Mesendoderm (in vitro differentiated cells): ENCODE measurements around the gene LONP1.

Experiments used
- DNase-seq: peaks from one replicate; pipeline ENCODE4 v3.0.0; 2013
- H2AK5ac ChIP-seq: 2 replicates; pipeline ENCODE4 v1.6.1; 2013; ENCODE audit warnings: low read length, inconsistent platforms
- H2BK120ac ChIP-seq: 2 replicates; pipeline ENCODE4 v1.6.1; 2013; ENCODE audit warnings: low read depth, mild to moderate bottlenecking, low read length, moderate library complexity, mixed read lengths
- H2BK15ac ChIP-seq: replicated peaks from 2 replicates; pipeline ENCODE4 v1.6.1; 2013; ENCODE audit warnings: low read depth, mild to moderate bottlenecking, moderate library complexity
- H2BK5ac ChIP-seq: 2 replicates; pipeline ENCODE4 v1.6.1; 2013; ENCODE audit warnings: low read length, inconsistent platforms
- H3K18ac ChIP-seq: 2 replicates; pipeline ENCODE4 v1.6.1; 2013; ENCODE audit warnings: mild to moderate bottlenecking, low read length, mixed read lengths
- H3K23ac ChIP-seq: one replicate; pipeline ENCODE4 v1.6.1; 2013; ENCODE audit warnings: low read length
- H3K27ac ChIP-seq: 2 replicates; pipeline ENCODE4 v1.5.1; 2013; ENCODE audit warnings: low read depth, mild to moderate bottlenecking, inconsistent platforms, low read length, moderate library complexity
- H3K27me3 ChIP-seq: 2 replicates; pipeline ENCODE4 v1.6.1; 2013; ENCODE audit warnings: low read length, control low read depth, mild to moderate bottlenecking, inconsistent platforms; ENCODE audit not compliant: insufficient read depth, poor library complexity
- H3K36me3 ChIP-seq: 2 replicates; pipeline ENCODE4 v1.6.1; 2013; ENCODE audit warnings: low read length, inconsistent platforms; ENCODE audit not compliant: control insufficient read depth, insufficient read depth
- H3K4ac ChIP-seq: one replicate; pipeline ENCODE4 v1.6.1; 2013; ENCODE audit warnings: low read depth, mild to moderate bottlenecking, low read length, moderate library complexity
- H3K4me1 ChIP-seq: 2 replicates; pipeline ENCODE4 v1.6.1; 2013; ENCODE audit warnings: low read depth, low read length, inconsistent platforms; ENCODE audit not compliant: control insufficient read depth
- H3K4me2 ChIP-seq: 2 replicates; pipeline ENCODE4 v1.6.1; 2013; ENCODE audit warnings: low read length
- H3K4me3 ChIP-seq: 2 replicates; pipeline ENCODE4 v1.5.1; 2013; ENCODE audit warnings: mild to moderate bottlenecking, low read length
- H3K56ac ChIP-seq: one replicate; pipeline ENCODE4 v1.6.1; 2013; ENCODE audit warnings: low read length
- H3K79me1 ChIP-seq: 2 replicates; pipeline ENCODE4 v1.6.1; 2013; ENCODE audit warnings: low read length, inconsistent platforms
- H3K79me2 ChIP-seq: 2 replicates; pipeline ENCODE4 v1.6.1; 2013; ENCODE audit warnings: mild to moderate bottlenecking, low read length; ENCODE audit not compliant: control insufficient read depth, insufficient read depth
- H3K9ac ChIP-seq: 2 replicates; pipeline ENCODE4 v1.6.1; 2013; ENCODE audit warnings: low read length, inconsistent platforms
- H4K5ac ChIP-seq: one replicate; pipeline ENCODE4 v1.6.1; 2013; ENCODE audit warnings: low read length
- H4K8ac ChIP-seq: one replicate; pipeline ENCODE4 v1.6.1; 2013; ENCODE audit warnings: low read depth, mild to moderate bottlenecking, control low read depth, low read length, moderate library complexity
- WGBS: extraction: QIAGEN DNeasy Blood & Tissue Kit; methylation state at CpG from one replicate; pipeline ENCODE4 v1.1.7; 2013; ENCODE audit warnings: low lambda C conversion rate, missing lambda C conversion rate; ENCODE audit not compliant: insufficient coverage; ENCODE audit errors: extremely low coverage; 5-methylcytosine and 5-hydroxymethylcytosine counted together

LONP1 gene

GRCh38 chr19:5673752-5674151, 46.2 kb downstream of the LONP1 start:
- H2AK5ac ChIP-seq, result no peak overlapping the region
- no peaks in the 10 kb centered on the region for H3K27me3 ChIP-seq
- no peak overlapping the region for H2BK5ac ChIP-seq
- H3K56ac ChIP-seq, result no peak overlapping the region
- no peak for DNase-seq
- no peak overlapping the region for H3K4me2 ChIP-seq
- peaks cover 5% of the 10 kb centered on the region for H3K36me3 ChIP-seq
- no peak overlapping the region for H3K18ac ChIP-seq
- no peak overlapping the region for H3K23ac ChIP-seq
- 100% methylated on average over 1 of the region's 1 CpG for WGBS
- H2BK120ac ChIP-seq, result no peak overlapping the region
- no peak overlapping the region for H3K9ac ChIP-seq
- H3K4ac ChIP-seq, result no peak overlapping the region
- no peak overlapping the region for H4K5ac ChIP-seq
- no peak overlapping the region for H4K8ac ChIP-seq
- H3K4me1 ChIP-seq, result no peaks in the 10 kb centered on the region
- H3K27ac ChIP-seq, result no peak overlapping the region
- no peak overlapping the region for H2BK15ac ChIP-seq
- no peaks in the 10 kb centered on the region for H3K79me2 ChIP-seq
- no peaks in the 10 kb centered on the region for H3K79me1 ChIP-seq
- H3K4me3 ChIP-seq, result no peak overlapping the region

- peaks cover 5% of the 10 kb centered on the region for H3K36me3 ChIP-seq
- H3K4me1 ChIP-seq, result no peaks in the 10 kb centered on the region
- no peaks in the 10 kb centered on the region for H3K27me3 ChIP-seq
- no peaks in the 10 kb centered on the region for H3K79me2 ChIP-seq
- no peak overlapping the region for H3K4me2 ChIP-seq
- WGBS, result no CpG with 5 or more reads among the region's 13 CpGs
- H3K27ac ChIP-seq, result no peak overlapping the region
- H2BK5ac ChIP-seq, result no peak overlapping the region
- no peak overlapping the region for H2AK5ac ChIP-seq
- no peak overlapping the region for H3K23ac ChIP-seq
- H3K4me3 ChIP-seq, result no peak overlapping the region
- no peak overlapping the region for H4K8ac ChIP-seq
- no peaks in the 10 kb centered on the region for H3K79me1 ChIP-seq
- no peak overlapping the region for H4K5ac ChIP-seq
- H2BK120ac ChIP-seq, result no peak overlapping the region
- no peak overlapping the region for H3K56ac ChIP-seq
- no peak overlapping the region for H3K18ac ChIP-seq
- no peak overlapping the region for H3K4ac ChIP-seq
- no peak overlapping the region for H2BK15ac ChIP-seq
- no peak overlapping the region for H3K9ac ChIP-seq
- no peak for DNase-seq
Observed at GRCh38 chr19:5672708-5673459, 47.1 kb downstream of the LONP1 start.

GRCh38 chr19:5671600-5671999, 48.3 kb downstream of the LONP1 start:
- no peak overlapping the region for H4K8ac ChIP-seq
- H4K5ac ChIP-seq, result no peak overlapping the region
- no peaks in the 10 kb centered on the region for H3K79me1 ChIP-seq
- no peak overlapping the region for H2AK5ac ChIP-seq
- H3K4ac ChIP-seq, result no peak overlapping the region
- no peak overlapping the region for H2BK15ac ChIP-seq
- DNase-seq, result no peak
- H3K23ac ChIP-seq, result no peak overlapping the region
- H2BK120ac ChIP-seq, result no peak overlapping the region
- H3K4me1 ChIP-seq, result peaks cover 3% of the 10 kb centered on the region
- H3K4me2 ChIP-seq, result no peak overlapping the region
- no peak overlapping the region for H3K27ac ChIP-seq
- H3K79me2 ChIP-seq, result no peaks in the 10 kb centered on the region
- no peak overlapping the region for H3K4me3 ChIP-seq
- no peak overlapping the region for H3K56ac ChIP-seq
- no peak overlapping the region for H3K18ac ChIP-seq
- H3K27me3 ChIP-seq, result no peaks in the 10 kb centered on the region
- WGBS, result no CpG with 5 or more reads among the region's 7 CpGs
- H3K36me3 ChIP-seq, result peaks cover 5% of the 10 kb centered on the region
- H2BK5ac ChIP-seq, result no peak overlapping the region
- no peak overlapping the region for H3K9ac ChIP-seq

GRCh38 chr19:5669212-5669611, 50.7 kb downstream of the LONP1 start:
- Histone ChIP-seq H3K79me2 (no peaks in the 10 kb centered on the region), H3K9ac (no peak overlapping the region), H2BK15ac (no peak overlapping the region), H4K5ac (no peak overlapping the region), H2BK120ac (no peak overlapping the region), H3K27me3 (no peaks in the 10 kb centered on the region), H3K4me1 (peaks cover 3% of the 10 kb centered on the region), H3K27ac (no peak overlapping the region), H3K4me2 (no peak overlapping the region), H3K4me3 (no peak overlapping the region), H2BK5ac (no peak overlapping the region), H3K23ac (no peak overlapping the region), H3K4ac (no peak overlapping the region), H3K18ac (no peak overlapping the region), H4K8ac (no peak overlapping the region), H3K36me3 (peaks cover 14% of the 10 kb centered on the region), H2AK5ac (no peak overlapping the region), H3K56ac (no peak overlapping the region), H3K79me1 (no peaks in the 10 kb centered on the region)
- DNase-seq, result no peak
- WGBS, result no CpG with 5 or more reads among the region's 11 CpGs

- DNase-seq, result peak; percentile 96
- Histone ChIP-seq H3K36me3 (peaks cover 21% of the 10 kb centered on the region), H4K5ac (no peak overlapping the region), H3K23ac (no peak overlapping the region), H3K18ac (no peak overlapping the region), H3K79me1 (no peaks in the 10 kb centered on the region), H2AK5ac (no peak overlapping the region), H3K4me3 (no peak overlapping the region), H3K9ac (no peak overlapping the region), H3K4me2 (no peak overlapping the region), H3K27ac (no peak overlapping the region), H2BK5ac (no peak overlapping the region), H3K27me3 (no peaks in the 10 kb centered on the region), H3K4me1 (peaks cover 3% of the 10 kb centered on the region), H2BK15ac (no peak overlapping the region), H4K8ac (no peak overlapping the region), H2BK120ac (no peak overlapping the region), H3K56ac (no peak overlapping the region), H3K4ac (no peak overlapping the region), H3K79me2 (no peaks in the 10 kb centered on the region)
- no CpG with 5 or more reads among the region's 22 CpGs for WGBS
Observed at GRCh38 chr19:5667751-5668271, 52.1 kb downstream of the LONP1 start.
